Measurements from ENCODE around the gene PLOD2. TPM values are rescaled to one million over a fixed set of nuclear protein-coding genes. Genes with fewer than 3 reads are reported as not detected.
A peak's percentile ranks its signal among the peaks of the same experiment; 100 is the strongest.

The PLOD2 gene
- total RNA-seq, 6 experiments from 2014 or later: 181 to 358 (median 200) TPM

DNA sequence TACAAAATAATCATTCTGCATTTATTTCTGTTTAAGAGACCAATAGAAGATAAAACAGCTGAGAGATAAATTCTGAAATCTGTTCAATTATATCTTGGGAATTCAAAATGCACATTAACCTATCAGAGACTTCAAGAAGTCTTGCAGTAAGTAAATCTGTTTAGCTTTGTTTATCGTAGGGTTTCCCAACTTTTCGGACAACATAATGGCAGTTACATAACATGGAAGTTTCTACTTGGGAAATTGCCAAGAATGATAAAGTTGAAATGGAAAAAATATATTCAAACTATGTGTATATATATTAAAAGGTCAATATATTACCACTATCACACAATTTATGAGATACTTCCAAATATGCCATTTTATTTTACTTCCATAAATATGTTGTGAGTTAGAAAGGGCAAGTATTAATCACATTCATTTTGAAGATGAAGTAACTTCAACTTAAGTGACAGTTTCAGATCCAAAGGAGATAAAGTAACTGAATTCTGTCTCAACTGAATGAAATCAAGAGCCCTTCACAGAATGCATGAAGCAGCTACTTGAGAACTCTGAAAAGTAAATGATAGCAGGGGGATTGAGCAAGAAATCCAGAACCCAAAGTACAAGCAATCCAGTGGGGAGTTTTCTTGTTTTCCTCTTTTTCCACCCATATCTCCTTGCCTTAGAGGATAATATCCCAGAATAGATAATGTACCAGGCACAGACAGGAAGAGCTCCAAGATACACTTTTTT is 108.8 kb downstream of the PLOD2 start:
- no peaks in the 10 kb centered on the region for H3K9me3 Mint-ChIP-seq
- peaks cover 15% of the 10 kb centered on the region for H3K4me1 Mint-ChIP-seq (ENCODE audit: low read depth)
- TF ChIP-seq, protein P1, sequence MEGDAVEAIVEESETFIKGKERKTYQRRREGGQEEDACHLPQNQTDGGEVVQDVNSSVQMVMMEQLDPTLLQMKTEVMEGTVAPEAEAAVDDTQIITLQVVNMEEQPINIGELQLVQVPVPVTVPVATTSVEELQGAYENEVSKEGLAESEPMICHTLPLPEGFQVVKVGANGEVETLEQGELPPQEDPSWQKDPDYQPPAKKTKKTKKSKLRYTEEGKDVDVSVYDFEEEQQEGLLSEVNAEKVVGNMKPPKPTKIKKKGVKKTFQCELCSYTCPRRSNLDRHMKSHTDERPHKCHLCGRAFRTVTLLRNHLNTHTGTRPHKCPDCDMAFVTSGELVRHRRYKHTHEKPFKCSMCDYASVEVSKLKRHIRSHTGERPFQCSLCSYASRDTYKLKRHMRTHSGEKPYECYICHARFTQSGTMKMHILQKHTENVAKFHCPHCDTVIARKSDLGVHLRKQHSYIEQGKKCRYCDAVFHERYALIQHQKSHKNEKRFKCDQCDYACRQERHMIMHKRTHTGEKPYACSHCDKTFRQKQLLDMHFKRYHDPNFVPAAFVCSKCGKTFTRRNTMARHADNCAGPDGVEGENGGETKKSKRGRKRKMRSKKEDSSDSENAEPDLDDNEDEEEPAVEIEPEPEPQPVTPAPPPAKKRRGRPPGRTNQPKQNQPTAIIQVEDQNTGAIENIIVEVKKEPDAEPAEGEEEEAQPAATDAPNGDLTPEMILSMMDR (IDR thresholded peaks at IDR 0.05): no peak
- DNase-seq: no peak
- no peak overlapping the region for H3K4me3 Mint-ChIP-seq
- H3K27me3 Mint-ChIP-seq (ENCODE audit: insufficient read depth): no peaks in the 10 kb centered on the region
- H3K27ac Mint-ChIP-seq: peak overlapping the region; percentile 38; the same call in 1 of the 2 replicates
- H3K36me3 Mint-ChIP-seq (ENCODE audit: low read depth): peaks cover 5% of the 10 kb centered on the region; the same call in 1 of the 2 replicates

DNA sequence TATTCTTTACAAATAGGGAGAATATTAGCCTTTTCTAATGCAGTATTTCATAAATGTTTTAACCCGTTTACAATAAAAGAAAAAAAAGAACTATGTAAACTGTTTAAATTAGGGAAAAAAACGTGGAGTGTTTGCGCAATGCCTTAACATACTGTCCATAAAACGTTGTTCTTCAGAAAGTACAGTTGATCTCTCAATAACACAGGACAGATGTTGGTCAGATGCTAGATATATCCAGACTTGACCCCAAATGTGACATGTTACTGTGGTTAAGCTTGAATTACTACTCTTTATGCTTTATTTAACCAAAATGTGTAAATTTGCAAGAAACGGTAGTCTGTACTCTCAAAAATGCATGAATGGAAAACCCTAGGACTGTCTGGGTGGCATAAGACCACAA is 110.3 kb downstream of the PLOD2 start:
- H3K36me3 Mint-ChIP-seq (ENCODE audit: low read depth): peaks cover 5% of the 10 kb centered on the region
- H3K4me1 Mint-ChIP-seq (ENCODE audit: low read depth): peaks cover 15% of the 10 kb centered on the region
- no peak for DNase-seq
- H3K27ac Mint-ChIP-seq: no peak overlapping the region
- no peaks in the 10 kb centered on the region; the same call in 1 of the 2 replicates for H3K27me3 Mint-ChIP-seq (ENCODE audit: insufficient read depth)
- no peak overlapping the region for H3K4me3 Mint-ChIP-seq
- TF ChIP-seq, protein P1 (IDR thresholded peaks at IDR 0.05): no peak
- H3K9me3 Mint-ChIP-seq: no peaks in the 10 kb centered on the region

DNA sequence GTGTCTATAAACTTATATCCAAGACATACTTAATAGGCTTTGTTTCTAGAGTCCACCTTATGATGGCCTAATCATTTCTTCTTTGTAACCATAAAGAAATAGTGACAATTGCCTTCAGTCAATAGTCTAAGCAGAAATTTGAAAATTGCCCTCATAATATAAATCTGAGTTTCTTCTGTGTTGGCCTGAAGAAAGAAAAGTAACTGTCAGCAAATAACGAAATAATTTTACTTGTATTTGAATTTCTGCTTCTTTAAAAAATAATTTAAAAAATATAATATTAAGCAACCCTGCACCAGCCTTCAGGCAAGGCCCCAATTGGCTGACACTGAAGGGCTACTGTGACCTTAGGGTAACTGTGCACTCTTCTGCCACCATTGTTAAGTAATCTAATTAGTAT is 113.5 kb downstream of the PLOD2 start:
- H3K4me1 Mint-ChIP-seq (ENCODE audit: low read depth): peaks cover 13% of the 10 kb centered on the region
- TF ChIP-seq, protein P1 (IDR thresholded peaks at IDR 0.05): no peak
- no peak overlapping the region for H3K27ac Mint-ChIP-seq
- H3K9me3 Mint-ChIP-seq: no peaks in the 10 kb centered on the region
- no peaks in the 10 kb centered on the region; the same call in none of the 2 replicates for H3K27me3 Mint-ChIP-seq (ENCODE audit: insufficient read depth)
- peaks cover 7% of the 10 kb centered on the region for H3K36me3 Mint-ChIP-seq (ENCODE audit: low read depth)
- DNase-seq: no peak
- no peak overlapping the region for H3K4me3 Mint-ChIP-seq

DNA sequence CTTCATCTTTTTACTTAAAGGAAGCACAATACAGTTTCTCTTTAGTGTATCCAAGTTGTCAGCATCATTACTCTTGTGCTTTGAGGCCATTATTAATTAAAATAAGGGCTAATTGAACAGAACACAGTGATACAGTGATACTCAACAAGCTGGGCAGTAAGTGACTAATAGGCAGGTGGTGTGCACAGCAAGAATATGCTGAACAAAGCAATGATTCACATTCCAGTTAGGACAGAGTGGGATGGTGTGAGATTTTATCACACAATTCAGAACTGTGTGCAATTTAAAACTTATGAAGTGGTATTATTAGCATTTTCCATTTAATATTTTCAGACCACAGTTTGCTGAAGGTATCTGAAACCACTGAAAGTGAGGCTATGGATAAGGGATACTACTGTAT is 116.9 kb downstream of the PLOD2 start:
- DNase-seq: peak; percentile 15
- Mint-ChIP-seq H3K9me3 (no peaks in the 10 kb centered on the region), H3K4me1 (ENCODE audit: low read depth) (peaks cover 10% of the 10 kb centered on the region; the same call in 1 of the 2 replicates), H3K27me3 (ENCODE audit: insufficient read depth) (no peaks in the 10 kb centered on the region; the same call in none of the 2 replicates), H3K4me3 (no peak overlapping the region), H3K36me3 (ENCODE audit: low read depth) (peaks cover 5% of the 10 kb centered on the region), H3K27ac (no peak overlapping the region)
- TF ChIP-seq, protein P1 (IDR thresholded peaks at IDR 0.05): no peak

DNA sequence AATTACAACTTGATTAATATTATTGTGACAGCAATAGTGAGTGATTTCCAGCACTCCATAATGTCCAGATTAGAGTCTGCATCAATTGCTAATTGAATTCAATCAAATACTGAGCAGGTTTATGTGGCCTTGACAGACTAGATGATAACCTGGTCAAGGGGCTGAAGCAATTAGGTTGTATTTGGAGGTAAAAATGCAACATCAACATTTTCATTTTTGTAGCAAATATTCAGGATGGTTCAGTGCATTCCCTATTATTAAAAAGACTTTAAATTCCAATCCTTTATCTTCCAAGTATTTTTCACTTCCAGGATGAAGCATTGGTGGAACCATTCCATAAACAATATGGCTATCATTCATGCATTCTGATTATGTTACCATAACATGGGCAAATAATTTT is 120.4 kb downstream of the PLOD2 start:
- H3K27me3 Mint-ChIP-seq (ENCODE audit: insufficient read depth): no peaks in the 10 kb centered on the region; the same call in 1 of the 2 replicates
- H3K4me3 Mint-ChIP-seq: no peak overlapping the region
- H3K9me3 Mint-ChIP-seq: no peaks in the 10 kb centered on the region
- peaks cover 10% of the 10 kb centered on the region; the same call in 1 of the 2 replicates for H3K4me1 Mint-ChIP-seq (ENCODE audit: low read depth)
- TF ChIP-seq, protein P1 (IDR thresholded peaks at IDR 0.05): no peak
- peaks cover 5% of the 10 kb centered on the region for H3K36me3 Mint-ChIP-seq (ENCODE audit: low read depth)
- no peak overlapping the region for H3K27ac Mint-ChIP-seq
- DNase-seq: no peak
